ENCODE results near the gene FLYWCH1.
A peak's percentile ranks its signal among the peaks of the same experiment; 100 is the strongest.

Gene FLYWCH1

DNA sequence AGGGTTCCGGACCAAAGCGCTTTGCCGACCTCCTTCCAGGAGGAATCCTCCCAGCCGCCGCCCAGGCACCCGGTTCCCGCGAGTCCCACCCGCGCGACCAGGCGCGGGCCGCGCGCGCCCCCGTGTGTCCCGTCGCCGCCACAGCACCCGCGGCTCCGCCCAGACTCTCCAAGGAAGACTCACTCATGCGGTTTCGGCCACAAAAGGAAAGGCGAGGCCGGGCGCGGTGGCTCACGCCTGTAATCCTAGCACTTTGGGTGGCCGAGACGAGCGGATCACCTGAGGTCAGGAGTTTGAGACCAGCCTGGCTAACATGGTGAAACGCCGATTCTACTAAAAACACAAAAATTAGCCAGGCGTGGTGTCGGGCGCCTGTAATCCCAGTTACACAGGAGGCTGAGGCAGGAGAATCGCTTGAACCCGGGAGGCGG, 72.0 kb downstream of the FLYWCH1 start:
- DNase-seq (ENCODE audit: low spot score) = peak; percentile 87

DNA sequence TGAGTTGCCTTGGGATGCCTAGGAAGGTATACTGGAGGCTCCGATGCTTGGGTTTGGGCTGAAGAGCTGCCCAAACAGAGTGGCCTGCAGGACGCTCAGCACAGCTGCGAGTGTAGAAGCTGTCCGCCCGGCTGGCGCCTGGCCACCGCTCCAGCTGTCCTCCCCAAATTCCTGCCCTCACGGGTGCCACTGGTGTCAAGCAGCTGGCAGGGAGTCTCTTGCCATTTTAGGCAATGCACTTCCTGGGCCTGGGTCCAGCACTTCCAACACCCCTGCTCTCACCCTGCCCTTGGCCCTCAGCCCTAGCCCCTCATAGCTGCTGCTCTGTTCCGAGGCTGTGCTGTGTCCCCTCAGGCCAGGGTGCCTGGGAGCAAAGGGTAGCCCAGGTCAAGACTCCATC, 73.7 kb downstream of the FLYWCH1 start:
- no peak for DNase-seq (ENCODE audit: low spot score)

DNA sequence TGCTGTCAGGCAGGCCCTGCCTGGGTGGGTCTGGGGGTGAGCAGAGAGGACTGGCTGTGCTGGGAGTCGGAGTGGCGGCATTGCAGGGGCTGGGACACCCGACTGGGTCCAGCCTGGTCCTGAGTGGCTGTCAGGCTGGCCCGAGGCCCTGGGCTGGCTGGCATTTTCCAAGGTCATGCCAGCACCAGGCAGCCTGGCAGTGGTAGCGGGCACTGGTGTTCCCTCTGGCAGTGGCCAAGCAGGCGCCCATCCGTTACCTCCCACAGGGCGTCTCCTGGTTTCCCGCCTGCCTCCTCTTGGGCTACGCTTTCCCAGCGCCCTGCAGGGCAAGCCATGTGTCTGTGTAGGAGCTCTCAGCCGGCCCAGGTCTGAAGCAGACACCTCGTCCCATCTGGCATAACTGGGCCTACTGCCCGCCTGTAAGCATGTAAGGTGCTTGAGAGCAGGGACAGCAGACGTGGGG, 74.2 kb downstream of the FLYWCH1 start:
- no peak for DNase-seq (ENCODE audit: low spot score)

DNA sequence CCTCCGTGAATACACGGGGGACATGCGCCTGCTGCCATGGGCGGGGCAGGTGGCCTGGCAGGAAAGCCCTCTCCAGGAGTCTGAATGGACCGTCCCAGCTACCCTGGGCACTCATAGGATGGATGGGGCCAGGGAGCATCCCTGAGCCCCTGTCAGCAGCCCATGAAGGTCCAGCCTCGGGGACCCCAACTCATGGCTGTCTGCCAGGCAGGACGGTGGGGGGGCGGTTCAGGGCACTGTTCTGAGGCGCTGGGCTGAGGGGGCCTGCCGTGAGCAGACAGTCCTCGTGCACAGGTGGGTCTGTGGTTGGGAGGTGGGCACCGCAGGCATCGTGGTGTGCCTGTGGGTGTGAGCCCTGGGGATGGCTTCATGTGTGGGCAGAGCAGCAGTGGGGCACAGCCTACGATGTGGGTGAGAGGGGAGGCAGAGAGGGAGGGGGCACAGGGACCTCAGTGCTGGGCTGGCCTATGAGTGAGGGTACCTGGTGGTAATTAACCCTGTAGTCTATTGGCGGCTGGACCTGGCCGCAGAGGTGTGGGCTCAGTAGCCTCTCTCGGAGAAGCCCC, 75.0 kb downstream of the FLYWCH1 start:
- DNase-seq (ENCODE audit: low spot score) = no peak

DNA sequence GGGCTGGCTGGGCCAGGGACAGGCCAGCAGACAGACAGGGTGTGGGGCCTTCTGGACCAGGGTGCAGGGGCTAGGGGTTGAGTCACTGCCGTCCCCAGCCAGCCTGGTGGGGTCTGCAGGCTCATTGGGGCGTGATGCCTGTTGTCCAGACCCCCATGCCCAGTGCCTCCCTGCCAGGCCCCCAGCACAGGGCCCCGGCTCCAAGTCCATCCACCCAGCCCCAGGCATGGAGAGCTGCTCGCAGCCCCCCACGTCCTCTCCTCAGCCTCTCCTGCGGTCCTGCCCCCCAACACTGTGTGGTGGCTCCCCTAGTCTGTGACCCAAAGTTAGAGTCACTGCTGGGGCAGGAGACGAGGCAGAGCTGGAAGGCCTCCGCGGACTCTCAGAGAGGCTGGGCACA, 75.6 kb downstream of the FLYWCH1 start:
- DNase-seq (ENCODE audit: low spot score) = no peak

DNA sequence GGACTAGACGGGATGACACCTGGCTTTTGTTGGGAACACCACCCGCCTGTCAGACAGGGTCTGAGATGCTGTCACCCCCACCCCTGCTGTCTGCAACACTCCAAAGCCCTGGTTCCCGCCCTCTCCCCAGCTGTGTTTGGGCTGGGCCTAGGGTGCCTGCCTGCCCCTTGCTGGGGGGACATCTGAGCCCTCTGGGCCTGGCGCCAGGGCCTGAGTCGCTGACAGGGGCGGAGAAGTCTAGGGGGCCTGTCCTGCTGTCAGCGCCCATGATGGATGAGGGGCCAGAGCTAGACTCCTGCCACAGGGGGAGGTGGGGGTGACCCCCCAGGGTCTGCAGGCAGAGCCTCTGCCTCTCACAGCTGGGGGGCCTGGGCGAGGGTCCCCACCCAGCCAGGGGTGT, 76.1 kb downstream of the FLYWCH1 start:
- DNase-seq (ENCODE audit: low spot score) = no peak

DNA sequence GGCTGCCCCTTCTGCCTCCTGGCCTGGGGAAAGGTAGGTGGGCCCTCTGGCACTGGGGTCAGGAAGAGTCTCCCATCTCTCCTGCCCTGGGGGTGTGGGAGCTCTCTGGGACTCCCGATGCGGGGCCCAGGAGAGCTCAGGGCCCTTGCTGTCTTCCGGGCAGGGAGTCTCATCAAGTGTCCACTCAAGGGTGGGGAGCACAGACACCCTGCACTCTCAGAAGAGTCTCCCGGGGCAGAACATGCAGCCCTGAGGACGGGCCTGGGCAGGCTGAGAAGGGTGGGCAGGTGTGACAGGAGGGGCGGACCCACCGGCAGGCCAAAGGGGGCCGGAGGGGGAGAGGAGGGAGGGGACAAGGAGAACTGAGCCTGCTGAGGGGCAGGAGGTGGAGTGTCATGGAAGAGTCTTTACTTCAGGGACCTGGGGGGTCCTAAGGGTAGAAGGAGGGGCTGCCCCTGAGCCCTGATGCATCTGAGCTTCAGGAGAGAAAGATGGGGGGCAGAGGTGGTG, 76.9 kb downstream of the FLYWCH1 start:
- no peak for DNase-seq (ENCODE audit: low spot score)

DNA sequence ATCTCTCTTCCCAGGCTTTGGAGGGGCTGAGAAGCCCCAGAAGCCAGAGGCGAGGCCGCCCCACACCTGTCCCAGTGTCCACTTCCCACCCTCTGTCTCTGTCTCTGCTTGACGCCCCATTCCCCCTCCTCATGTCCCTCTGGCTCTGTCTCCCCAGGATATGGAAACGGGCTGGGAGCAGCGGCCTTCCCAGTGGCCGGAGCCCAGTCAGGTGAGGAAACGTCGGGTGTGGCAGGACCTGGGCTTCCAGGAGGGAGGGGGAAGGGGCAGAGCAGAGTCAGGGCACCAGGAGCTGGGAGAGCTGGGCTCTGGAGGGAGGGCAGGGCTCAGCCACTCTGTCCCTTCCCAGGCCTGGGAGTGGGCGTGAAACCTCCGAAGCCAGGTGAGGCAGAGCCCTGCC, 79.2 kb downstream of the FLYWCH1 start:
- no peak for DNase-seq (ENCODE audit: low spot score)

DNA sequence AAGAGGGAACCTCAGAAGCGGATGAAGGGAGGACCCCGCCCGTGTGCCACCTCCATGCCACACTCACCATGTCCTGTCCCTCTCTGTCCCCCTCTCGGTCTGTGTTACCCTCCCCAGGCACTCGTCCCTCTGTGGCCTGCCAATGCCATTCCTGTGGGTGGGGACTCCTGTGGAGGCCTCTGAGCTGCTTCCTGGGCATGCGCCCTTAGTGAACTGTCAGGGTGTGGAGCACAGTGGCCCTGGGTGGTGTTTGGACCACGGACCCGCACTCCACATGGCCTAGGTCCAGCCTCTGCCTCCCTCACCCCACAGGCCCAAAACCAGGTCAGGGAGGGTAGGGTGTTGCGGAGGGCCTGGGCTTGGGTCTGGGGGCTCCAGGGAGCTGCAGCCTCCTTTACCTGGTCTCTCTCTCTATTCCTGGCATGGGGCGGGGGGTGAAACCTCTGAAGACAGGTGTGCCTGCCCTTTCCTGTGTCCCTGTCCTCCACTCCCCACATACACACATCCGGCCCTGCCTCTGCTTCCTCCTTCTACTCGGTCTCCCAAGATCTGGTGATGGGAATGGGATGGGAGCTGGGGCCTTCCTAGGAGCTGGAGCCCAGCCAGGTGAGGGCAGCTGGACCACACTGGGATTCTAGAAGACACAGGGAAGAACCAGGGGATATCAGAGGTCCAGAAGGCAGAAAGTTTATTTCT, 80.0 kb downstream of the FLYWCH1 start:
- no peak for DNase-seq (ENCODE audit: low spot score)

DNA sequence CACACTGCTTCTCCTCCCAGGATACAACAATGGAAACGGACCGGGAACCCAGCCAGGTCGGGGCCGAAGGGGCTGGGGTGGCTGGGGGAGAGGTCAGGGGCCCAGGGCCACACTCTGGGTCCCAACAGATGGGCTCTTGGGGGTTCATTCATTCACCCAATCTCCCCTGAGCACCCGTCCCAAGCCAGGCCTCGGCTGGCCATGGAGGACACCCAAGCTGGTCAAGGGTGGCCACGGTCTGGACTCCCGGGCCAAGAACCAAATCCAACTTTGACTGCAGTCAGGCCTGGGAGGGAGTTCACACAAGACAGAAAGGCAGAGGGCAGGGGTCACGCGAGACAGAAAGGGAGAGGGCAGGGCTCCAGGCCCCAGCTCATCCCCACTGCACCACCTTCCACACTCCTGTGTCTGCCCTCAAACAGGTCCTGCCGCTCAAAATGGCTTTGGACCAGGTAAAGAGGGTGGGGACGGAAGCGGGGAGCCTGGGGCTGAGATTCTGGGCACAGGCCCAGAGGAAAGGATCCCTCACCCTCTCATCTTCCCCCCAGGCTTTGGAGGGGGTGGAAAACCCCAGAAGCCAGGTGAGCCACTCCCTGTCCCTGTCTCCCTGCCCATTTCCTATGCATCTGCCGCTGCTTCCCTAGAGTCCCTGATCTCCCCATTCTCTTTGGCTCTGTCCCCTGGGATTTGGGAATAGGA, 80.8 kb downstream of the FLYWCH1 start:
- no peak for DNase-seq (ENCODE audit: low spot score)

DNA sequence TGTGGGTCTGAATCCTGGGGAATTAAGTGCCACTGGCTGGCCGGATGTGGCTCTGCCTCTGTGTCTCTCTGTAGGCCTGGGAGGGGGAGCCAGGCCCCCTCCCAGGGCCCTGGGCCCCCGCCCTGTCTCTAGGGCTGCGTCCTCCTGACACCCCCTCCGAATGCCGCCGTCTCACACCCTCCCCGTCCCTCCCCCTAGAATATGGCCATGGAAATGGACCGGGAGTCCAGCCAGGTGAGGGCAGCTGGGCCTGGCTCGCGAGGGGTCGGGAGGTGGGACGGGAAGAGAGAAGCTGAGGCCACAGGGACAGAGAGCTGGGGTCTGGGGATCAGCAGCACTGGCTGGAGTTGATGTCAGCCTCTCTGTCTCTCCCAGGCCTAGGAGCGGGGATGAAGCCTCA, 84.6 kb downstream of the FLYWCH1 start:
- DNase-seq (ENCODE audit: low spot score) = no peak

DNA sequence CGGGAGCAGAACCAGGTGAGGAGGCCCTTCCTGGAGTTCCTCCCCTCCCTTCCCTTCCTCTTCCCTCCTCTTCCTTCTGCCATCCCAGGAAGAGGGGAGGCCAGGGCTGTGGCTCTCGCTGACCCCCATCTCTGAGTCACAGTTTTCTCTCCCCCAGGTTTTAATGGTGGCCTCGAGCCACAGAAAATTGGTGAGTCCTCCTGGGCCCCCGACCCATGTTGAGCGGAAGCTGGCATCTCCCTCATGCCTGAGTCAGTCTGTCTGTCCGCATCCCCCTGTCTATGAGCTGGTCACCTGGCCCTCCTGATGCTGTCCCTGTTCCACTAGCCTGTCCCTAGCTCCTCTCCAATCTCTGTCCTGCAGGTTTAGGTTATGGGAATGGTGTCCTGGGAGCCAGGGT, 88.2 kb downstream of the FLYWCH1 start:
- DNase-seq (ENCODE audit: low spot score) = no peak

DNA sequence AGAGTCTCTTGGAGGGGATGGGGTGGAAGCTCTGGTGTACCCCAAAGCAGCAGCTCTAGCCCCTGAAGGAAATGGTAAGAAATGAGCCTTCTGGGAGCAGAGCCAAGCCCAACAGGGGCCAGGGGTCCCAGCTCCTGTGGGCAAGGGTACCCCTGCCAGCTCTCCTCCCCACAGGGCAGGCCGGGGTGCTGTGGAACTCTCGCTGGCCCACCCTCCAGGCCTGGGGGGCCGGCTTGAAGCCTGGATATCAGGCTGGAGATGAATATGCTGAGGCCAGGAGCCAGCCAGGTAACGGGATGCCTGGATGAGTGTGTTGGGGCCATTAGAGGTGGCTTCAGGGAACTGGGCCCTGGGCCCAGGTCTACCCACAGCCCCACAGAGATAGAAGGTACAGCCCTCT, 88.8 kb downstream of the FLYWCH1 start:
- no peak for DNase-seq (ENCODE audit: low spot score)
